ENCODE measurements around the gene CBX8. TPM values are rescaled to one million over a fixed set of nuclear protein-coding genes. Genes with fewer than 3 reads are reported as not detected.
"Not testable (repeated sequence)": the region's sequence is repeated elsewhere in the genome, so short reads cannot be mapped to it uniquely, and the experiment has no call there.

Gene CBX8
- total RNA-seq, 1 donor from 2014 or later = 3.1 TPM

GRCh38 chr17:79779661-79780365, 17.1 kb downstream of the CBX8 start:
- DNase-seq (ENCODE audit: low spot score) = no peak

- DNase-seq (ENCODE audit: low spot score) = no peak
These were observed 17.8 kb downstream of the CBX8 start for GRCh38 chr17:79779084-79779529.

- peak; percentile 43 for DNase-seq (ENCODE audit: low spot score)
These were observed 18.3 kb downstream of the CBX8 start for GRCh38 chr17:79778504-79779083.

GRCh38 chr17:79777894-79778503, 18.9 kb downstream of the CBX8 start, which contains the start of gene CBX2:
TSS of gene CBX2 (plus strand) at chr17:79778148. CDS start at chr17:79778236, 88 bp downstream.
- DNase-seq (ENCODE audit: low spot score) = peak; percentile 79

- DNase-seq (ENCODE audit: low spot score) = peak; percentile 72
These were observed 19.6 kb downstream of the CBX8 start for GRCh38 chr17:79777120-79777893.

GRCh38 chr17:79776376-79777119, 20.3 kb downstream of the CBX8 start:
- DNase-seq (ENCODE audit: low spot score) = peak; percentile 34

GRCh38 chr17:79775632-79776031, 21.2 kb downstream of the CBX8 start:
- no peak for DNase-seq (ENCODE audit: low spot score)

GRCh38 chr17:79774561-79774975, 22.3 kb downstream of the CBX8 start:
- no peak for DNase-seq (ENCODE audit: low spot score)

GRCh38 chr17:79772726-79773125, 24.2 kb downstream of the CBX8 start:
- DNase-seq (ENCODE audit: low spot score) = not testable (repeated sequence)

- DNase-seq (ENCODE audit: low spot score) = no peak
These were observed 25.6 kb downstream of the CBX8 start for GRCh38 chr17:79771276-79771675.

GRCh38 chr17:79769570-79770506, 27.0 kb downstream of the CBX8 start:
- no peak for DNase-seq (ENCODE audit: low spot score)

- no peak for DNase-seq (ENCODE audit: low spot score)
These were observed 31.2 kb downstream of the CBX8 start for GRCh38 chr17:79765708-79766107.

GRCh38 chr17:79761894-79762589, 34.8 kb downstream of the CBX8 start:
- no peak for DNase-seq (ENCODE audit: low spot score)

- no peak for DNase-seq (ENCODE audit: low spot score)
These were observed 36.5 kb downstream of the CBX8 start for GRCh38 chr17:79760197-79760906.

- no peak for DNase-seq (ENCODE audit: low spot score)
These were observed 38.6 kb downstream of the CBX8 start for GRCh38 chr17:79758271-79758670.

- DNase-seq (ENCODE audit: low spot score) = no peak
These were observed 39.6 kb downstream of the CBX8 start for GRCh38 chr17:79757140-79757745.

- DNase-seq (ENCODE audit: low spot score) = no peak
These were observed 41.3 kb downstream of the CBX8 start for GRCh38 chr17:79755591-79755990.

GRCh38 chr17:79754903-79755302, 42.0 kb downstream of the CBX8 start:
- DNase-seq (ENCODE audit: low spot score) = not testable (repeated sequence)

Data from umbilical cord (tissue), 2 donors.